B cell (primary cell): ENCODE results near the gene PTPN1. TPM values are rescaled to one million over a fixed set of nuclear protein-coding genes. Genes with fewer than 3 reads are reported as not detected.

Source experiments
- ATAC-seq: fragments of 200-7000 bp; cut with Tn5 transposase; one replicate; pipeline ENCODE4 v1.10.0; 2021; ENCODE audit warnings: low read depth, mild to moderate bottlenecking, moderate number of reproducible peaks, moderate library complexity
- CTCF ChIA-PET: fragments of 350-600 bp; sonication (Branson Sonifier 250); formaldehyde crosslinking; loops from one replicate; lab custom pipeline; 2021; ENCODE audit warnings: antibody characterized with exemption, inconsistent platforms; lab: Charles Lee
- POLR2A ChIA-PET: fragments of 350-600 bp; sonication (Branson Sonifier 250); formaldehyde crosslinking; loops from one replicate; lab custom pipeline; 2021; ENCODE audit warnings: antibody characterized with exemption; lab: Charles Lee
- DNase-seq: peaks from one replicate; pipeline ENCODE4 v3.0.0; 2013
- H2AFZ ChIP-seq: 2 replicates; pipeline ENCODE4 v1.6.1; 2012; ENCODE audit warnings: mild to moderate bottlenecking, low read depth, low read length; ENCODE audit not compliant: insufficient read depth, poor library complexity, severe bottlenecking
- H3K27ac ChIP-seq, 2 donors: 1 replicate in 1 of 2; 2 replicates in 1 of 2; pipeline ENCODE4 v1.5.1; 2012 to 2013; ENCODE audit warnings: low read length in 2 of 2, mild to moderate bottlenecking in 2 of 2, moderate library complexity in 1 of 2
- H3K27me3 ChIP-seq, 4 experiments: fragments of 200-600 bp in 1 of 4; sonication (generic) in 1 of 4; replicated peaks in 1 of 4; 1 replicate in 2 of 4; 2 replicates in 2 of 4; pipeline versions ENCODE4 v1.6.1 to v1.7.0; 2013 to 2016; ENCODE audit warnings: low read length in 3 of 4, mild to moderate bottlenecking in 2 of 4, mixed read lengths in 1 of 4, moderate library complexity in 1 of 4; ENCODE audit not compliant: insufficient read depth in 4 of 4, control insufficient read depth in 3 of 4; ENCODE audit errors: control extremely low read depth in 1 of 4
- H3K36me3 ChIP-seq, 2 experiments: replicated peaks in 1 of 2; 1 replicate in 1 of 2; 2 replicates in 1 of 2; pipeline versions ENCODE4 v1.6.1 to v1.7.1; 2013; ENCODE audit warnings: low read length in 1 of 2; ENCODE audit not compliant: insufficient read depth in 2 of 2, control insufficient read depth in 1 of 2; ENCODE audit errors: control extremely low read depth in 1 of 2, extremely low read depth in 1 of 2
- H3K4me1 ChIP-seq, 2 donors: fragments of 200-600 bp in 1 of 2; sonication (generic) in 1 of 2; 1 replicate in 1 of 2; 2 replicates in 1 of 2; pipeline versions ENCODE4 v1.5.1 to v1.6.1; 2013 to 2017; ENCODE audit warnings: low read length in 2 of 2; ENCODE audit not compliant: control insufficient read depth in 2 of 2, insufficient read depth in 2 of 2
- H3K4me2 ChIP-seq: replicated peaks from 2 replicates; pipeline ENCODE3; 2012; ENCODE audit warnings: mild to moderate bottlenecking, low read depth, low read length; ENCODE audit not compliant: poor library complexity, severe bottlenecking
- H3K4me3 ChIP-seq, 5 experiments: fragments of 200-600 bp in 1 of 5; sonication (generic) in 1 of 5; 1 replicate in 3 of 5; 2 replicates in 2 of 5; pipeline versions ENCODE4 v1.5.1 to v1.7.0; 2011 to 2016; ENCODE audit warnings: low read length in 4 of 5, mild to moderate bottlenecking in 4 of 5, low read depth in 2 of 5, control low read depth in 1 of 5, moderate library complexity in 1 of 5; ENCODE audit not compliant: insufficient read depth in 1 of 5; ENCODE audit errors: control extremely low read depth in 1 of 5, extremely low read depth in 1 of 5
- H3K79me2 ChIP-seq: fragments of 200-600 bp; sonication (generic); one replicate; pipeline ENCODE4 v1.6.0; 2016; ENCODE audit warnings: low read length; ENCODE audit not compliant: control insufficient read depth, insufficient read depth
- H3K9ac ChIP-seq: fragments of 200-600 bp; sonication (generic); 2 replicates; pipeline ENCODE4 v1.6.1; 2017; ENCODE audit warnings: mild to moderate bottlenecking, low read length, moderate library complexity
- H3K9me3 ChIP-seq, 3 donors: one replicate each; pipeline versions ENCODE4 v1.6.1 to v1.7.1; 2013; ENCODE audit warnings: low read length in 2 of 3; ENCODE audit not compliant: control insufficient read depth in 2 of 3, insufficient read depth in 1 of 3; ENCODE audit errors: control extremely low read depth in 1 of 3
- H4K20me1 ChIP-seq: 2 replicates; pipeline ENCODE4 v1.6.0; 2012; ENCODE audit warnings: mild to moderate bottlenecking, low read length; ENCODE audit not compliant: insufficient read depth, control insufficient read depth, poor library complexity, severe bottlenecking
- H3K27ac Mint-ChIP-seq: one replicate; pipeline ENCODE4 v1.8.0; 2021; ENCODE audit warnings: mixed read lengths
- H3K27me3 Mint-ChIP-seq: one replicate; pipeline ENCODE4 v1.8.0; 2021; ENCODE audit warnings: mixed read lengths
- H3K4me1 Mint-ChIP-seq: one replicate; pipeline ENCODE4 v1.8.0; 2021; ENCODE audit warnings: mixed read lengths
- H3K4me3 Mint-ChIP-seq: one replicate; pipeline ENCODE4 v1.8.0; 2021; ENCODE audit warnings: mixed read lengths
- H3K9me3 Mint-ChIP-seq: one replicate; pipeline ENCODE4 v1.8.0; 2022; ENCODE audit warnings: mixed read lengths; ENCODE audit not compliant: insufficient read depth
- EZH2 ChIP-seq: IDR thresholded peaks from 2 replicates; pipeline ENCODE4 v1.6.1; 2012; ENCODE audit warnings: borderline replicate concordance, low read depth, mild to moderate bottlenecking, moderate library complexity, low read length; ENCODE audit not compliant: insufficient read depth, poor library complexity, severe bottlenecking
- WGBS: methylation state at CpG from one replicate; pipeline ENCODE4 v1.1.5; 2013; ENCODE audit warnings: missing lambda C conversion rate; ENCODE audit not compliant: insufficient coverage; 5-methylcytosine and 5-hydroxymethylcytosine counted together
- intact Hi-C: fragments of 100-400 bp; cut with micrococcal nuclease; formaldehyde crosslinking; loops from one replicate; pipeline ENCODE4 v1.10.0; 2022
- polyA plus RNA-seq: library from polyadenylated mRNA; depleted of rRNA; stranded (reverse); fragments of >200 nt; gene quantifications from 2 replicates; pipeline ENCODE4 v1.2.3, GENCODE V29; 2012
- total RNA-seq, 2 donors: library from RNA; stranded (reverse); fragments of 120-200 nt in 1 of 2; gene quantifications; 1 replicate in 1 of 2; 2 replicates in 1 of 2; pipeline versions ENCODE4 v1.2.3 to v1.2.4, GENCODE V29; 2013 to 2022
- TF ChIP-seq, protein P1 (sequence below): fragments of 200-600 bp; IDR thresholded peaks from one replicate; pipeline ENCODE4 v1.8.0; 2022; ENCODE audit warnings: antibody characterized with exemption, mild to moderate bottlenecking

The PTPN1 gene
- total and polyA plus RNA-seq, 2 donors (not counting 1 experiment from before 2014, with no cell fraction given), result 77.4 to 134 TPM

DNA sequence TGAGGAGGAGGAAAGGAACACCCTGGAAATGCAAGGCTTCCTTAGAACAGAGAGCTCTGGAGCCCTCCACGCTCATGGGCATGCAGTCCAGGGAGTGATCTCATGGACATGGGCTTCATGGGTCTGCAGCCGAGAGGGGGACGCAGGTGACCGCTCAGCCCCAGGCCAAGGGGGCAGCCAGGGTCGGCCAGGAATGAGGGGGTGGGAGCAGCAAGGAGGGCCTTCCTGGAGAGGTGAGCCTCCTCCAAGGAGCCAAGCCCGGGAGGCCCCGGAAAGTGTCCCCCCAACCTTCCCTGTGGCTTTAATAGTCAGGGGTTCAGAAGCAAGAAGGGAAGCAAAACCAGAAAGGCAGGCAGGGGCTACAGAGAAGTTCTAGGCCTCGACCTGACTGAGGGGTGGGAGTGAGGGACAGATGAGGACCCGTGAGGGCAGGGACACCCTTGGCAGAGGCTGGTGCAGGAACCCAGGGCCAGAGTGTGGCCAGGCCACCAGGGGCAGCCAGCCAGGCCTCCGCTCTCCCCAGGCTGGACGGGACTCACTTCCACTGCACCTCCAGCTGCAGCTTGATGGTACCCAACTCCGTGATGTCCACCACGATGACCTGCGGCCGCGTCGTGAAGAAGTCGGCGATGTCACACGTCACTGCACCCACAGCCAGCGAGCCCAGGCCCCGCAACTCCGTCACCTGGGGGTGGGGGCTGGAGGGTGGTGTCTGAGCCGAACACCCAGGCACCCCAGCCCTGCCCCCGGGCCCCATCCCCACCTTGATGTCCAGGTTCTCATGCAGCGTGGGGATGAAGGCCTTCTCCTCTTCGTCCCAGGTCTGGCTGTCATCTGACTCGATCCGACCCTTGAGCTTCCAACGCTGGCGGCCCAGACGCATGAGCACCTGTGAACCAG, 97.9 kb downstream of the PTPN1 start:
- intact Hi-C loops, result no loop called here

DNA sequence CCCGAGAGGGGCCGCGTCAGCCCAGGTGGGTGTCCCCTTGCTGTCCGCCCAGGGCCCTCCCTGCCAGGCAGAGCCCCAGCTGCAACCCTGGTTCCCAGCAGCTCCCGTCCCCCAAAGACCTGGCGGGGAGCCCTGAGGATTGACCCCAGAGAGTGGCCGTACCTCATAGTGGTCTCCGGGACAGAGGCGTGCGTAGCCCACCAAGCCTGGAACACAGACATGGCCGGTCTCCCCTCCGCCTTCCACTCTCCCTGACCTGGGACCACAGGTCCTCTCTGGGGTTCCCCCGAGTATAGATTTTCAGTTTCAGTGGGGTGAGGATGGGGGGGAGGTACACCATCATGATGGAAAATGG, 98.5 kb downstream of the PTPN1 start:
- TF ChIP-seq EZH2, result no peak
- TF ChIP-seq, protein P1, sequence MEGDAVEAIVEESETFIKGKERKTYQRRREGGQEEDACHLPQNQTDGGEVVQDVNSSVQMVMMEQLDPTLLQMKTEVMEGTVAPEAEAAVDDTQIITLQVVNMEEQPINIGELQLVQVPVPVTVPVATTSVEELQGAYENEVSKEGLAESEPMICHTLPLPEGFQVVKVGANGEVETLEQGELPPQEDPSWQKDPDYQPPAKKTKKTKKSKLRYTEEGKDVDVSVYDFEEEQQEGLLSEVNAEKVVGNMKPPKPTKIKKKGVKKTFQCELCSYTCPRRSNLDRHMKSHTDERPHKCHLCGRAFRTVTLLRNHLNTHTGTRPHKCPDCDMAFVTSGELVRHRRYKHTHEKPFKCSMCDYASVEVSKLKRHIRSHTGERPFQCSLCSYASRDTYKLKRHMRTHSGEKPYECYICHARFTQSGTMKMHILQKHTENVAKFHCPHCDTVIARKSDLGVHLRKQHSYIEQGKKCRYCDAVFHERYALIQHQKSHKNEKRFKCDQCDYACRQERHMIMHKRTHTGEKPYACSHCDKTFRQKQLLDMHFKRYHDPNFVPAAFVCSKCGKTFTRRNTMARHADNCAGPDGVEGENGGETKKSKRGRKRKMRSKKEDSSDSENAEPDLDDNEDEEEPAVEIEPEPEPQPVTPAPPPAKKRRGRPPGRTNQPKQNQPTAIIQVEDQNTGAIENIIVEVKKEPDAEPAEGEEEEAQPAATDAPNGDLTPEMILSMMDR, result no peak
- ChIA-PET POLR2A (no interaction called here), CTCF (no interaction called here)
- Mint-ChIP-seq H3K4me3 (no peak overlapping the region), H3K9me3 (no peaks in the 10 kb centered on the region), H3K4me1 (no peaks in the 10 kb centered on the region), H3K27ac (no peak overlapping the region), H3K27me3 (peaks cover 4% of the 10 kb centered on the region)
- intact Hi-C loops, result no loop called here
- H3K79me2 ChIP-seq, result no peaks in the 10 kb centered on the region
- H4K20me1 ChIP-seq, result no peaks in the 10 kb centered on the region
- no peaks in the 10 kb centered on the region for H3K4me1 ChIP-seq
- DNase-seq (no peak), ATAC-seq (no peak)
- no peak overlapping the region for H2AFZ ChIP-seq
- H3K9ac ChIP-seq, result no peak overlapping the region
- H3K27ac ChIP-seq, result no peak overlapping the region
- H3K9me3 ChIP-seq, result no peaks in the 10 kb centered on the region
- H3K4me3 ChIP-seq, result no peak overlapping the region
- H3K36me3 ChIP-seq, result no peaks in the 10 kb centered on the region
- 93% methylated on average over 13 of the region's 13 CpGs for WGBS
- no peak overlapping the region for H3K4me2 ChIP-seq
- H3K27me3 ChIP-seq, result no peaks in the 10 kb centered on the region

More for the DNA sequence above, 97.9 kb downstream of the PTPN1 start:
- ChIA-PET POLR2A (no interaction called here), CTCF (no interaction called here)
- no peak overlapping the region for H3K27ac ChIP-seq
- no peaks in the 10 kb centered on the region for H4K20me1 ChIP-seq
- H3K27me3 Mint-ChIP-seq, result peaks cover 4% of the 10 kb centered on the region
- no peak overlapping the region for H3K4me2 ChIP-seq
- DNase-seq (no peak), ATAC-seq (no peak)
- no peak overlapping the region for H3K4me3 Mint-ChIP-seq
- no peak overlapping the region for H3K9ac ChIP-seq
- 91% methylated on average over 32 of the region's 32 CpGs for whole genome bisulfite sequencing
- H2AFZ ChIP-seq, result no peak overlapping the region
- H3K27ac Mint-ChIP-seq, result no peak overlapping the region
- H3K4me3 ChIP-seq, result no peak overlapping the region
- H3K4me1 Mint-ChIP-seq, result no peaks in the 10 kb centered on the region
- H3K4me1 ChIP-seq, result no peaks in the 10 kb centered on the region
- no peaks in the 10 kb centered on the region for H3K36me3 ChIP-seq
- no peaks in the 10 kb centered on the region for H3K9me3 Mint-ChIP-seq
- TF ChIP-seq EZH2, result no peak
- TF ChIP-seq, protein P1, result no peak
- peaks cover 0 to under 1% (median 0%) of the 10 kb centered on the region in 3 donors for H3K9me3 ChIP-seq
- no peaks in the 10 kb centered on the region for H3K79me2 ChIP-seq
- peaks cover 0 to 4% (median 2%) of the 10 kb centered on the region in 4 experiments for H3K27me3 ChIP-seq
